CD4-positive, alpha-beta memory T cell (primary cell): ENCODE results near the gene STAT2. TPM values are rescaled to one million over a fixed set of nuclear protein-coding genes. Genes with fewer than 3 reads are reported as not detected.
"Not testable (repeated sequence)": the region's sequence is repeated elsewhere in the genome, so short reads cannot be mapped to it uniquely, and the experiment has no call there.

Source experiments
- CTCF ChIA-PET: fragments of 350-600 bp; sonication (Branson Sonifier 250); formaldehyde crosslinking; loops from one replicate; lab custom pipeline; 2021; ENCODE audit warnings: inconsistent platforms; ENCODE audit not compliant: partially characterized antibody; lab: Charles Lee
- POLR2A ChIA-PET: fragments of 350-600 bp; sonication (Branson Sonifier 250); formaldehyde crosslinking; loops from one replicate; lab custom pipeline; 2021; ENCODE audit not compliant: partially characterized antibody; lab: Charles Lee
- DNase-seq, 5 donors: peaks; one replicate each; pipeline versions ENCODE4 v3.0.0 to v3.0.0-alpha.2; 2020 to 2022; ENCODE audit warnings: mixed read lengths in 1 of 5
- H3K27ac ChIP-seq: one replicate; pipeline ENCODE4 v1.7.0; 2013; ENCODE audit warnings: low read depth, low read length
- H3K27me3 ChIP-seq: 2 replicates; pipeline ENCODE4 v1.7.0; 2013; ENCODE audit warnings: mild to moderate bottlenecking, low read length, moderate library complexity; ENCODE audit not compliant: insufficient read depth
- H3K36me3 ChIP-seq: 2 replicates; pipeline ENCODE4 v1.7.0; 2013; ENCODE audit warnings: mild to moderate bottlenecking, low read length, moderate library complexity; ENCODE audit not compliant: insufficient read depth
- H3K4me1 ChIP-seq: 2 replicates; pipeline ENCODE4 v1.7.0; 2013; ENCODE audit warnings: mild to moderate bottlenecking, low read length, moderate library complexity; ENCODE audit not compliant: insufficient read depth
- H3K4me3 ChIP-seq, 2 donors: one replicate each; pipeline ENCODE4 v1.7.0; 2013; ENCODE audit warnings: low read length in 2 of 2, mild to moderate bottlenecking in 1 of 2
- H3K9me3 ChIP-seq, 2 donors: one replicate each; pipeline ENCODE4 v1.7.0; 2013; ENCODE audit warnings: low read length in 2 of 2, control low read depth in 1 of 2; ENCODE audit not compliant: control insufficient read depth in 1 of 2
- H3K27ac Mint-ChIP-seq, 7 donors: one replicate each; pipeline ENCODE4 v1.8.0; 2020 to 2021; ENCODE audit warnings: mixed read lengths in 7 of 7, mild to moderate bottlenecking in 6 of 7, inconsistent platforms in 3 of 7, moderate library complexity in 3 of 7
- H3K27me3 Mint-ChIP-seq, 2 donors: one replicate each; pipeline ENCODE4 v1.8.0; 2020 to 2021; ENCODE audit warnings: mixed read lengths in 2 of 2
- H3K36me3 Mint-ChIP-seq, 2 donors: one replicate each; pipeline ENCODE4 v1.8.0; 2020 to 2021; ENCODE audit warnings: mixed read lengths in 2 of 2, inconsistent platforms in 1 of 2, mild to moderate bottlenecking in 1 of 2
- H3K4me1 Mint-ChIP-seq, 4 donors: one replicate each; pipeline ENCODE4 v1.8.0; 2020 to 2021; ENCODE audit warnings: mixed read lengths in 4 of 4, mild to moderate bottlenecking in 1 of 4
- H3K4me3 Mint-ChIP-seq, 8 donors: one replicate each; pipeline ENCODE4 v1.8.0; 2020 to 2021; ENCODE audit warnings: mixed read lengths in 8 of 8, mild to moderate bottlenecking in 7 of 8, moderate library complexity in 6 of 8, inconsistent platforms in 3 of 8
- H3K9me3 Mint-ChIP-seq, 8 donors: one replicate each; pipeline ENCODE4 v1.8.0; 2020 to 2021; ENCODE audit warnings: mixed read lengths in 8 of 8, mild to moderate bottlenecking in 5 of 8, inconsistent platforms in 3 of 8, moderate library complexity in 1 of 8
- intact Hi-C: fragments of 100-400 bp; cut with micrococcal nuclease; formaldehyde crosslinking; loops from one replicate; pipeline ENCODE4 v1.15.1; 2023
- polyA plus RNA-seq, 2 donors: library from polyadenylated mRNA; unstranded; fragments of 300-500 nt; fragmentation: Illumina TruSeq; gene quantifications; one replicate each; pipeline ENCODE4 v1.2.3, GENCODE V29; 2021
- total RNA-seq, 2 experiments: library from RNA; stranded (reverse); gene quantifications; one replicate each; pipeline ENCODE4 v1.2.3, GENCODE V29; 2021

STAT2 gene
- total and polyA plus RNA-seq, 4 experiments from 2014 or later, result 74.4 to 193 (median 136) TPM

DNA sequence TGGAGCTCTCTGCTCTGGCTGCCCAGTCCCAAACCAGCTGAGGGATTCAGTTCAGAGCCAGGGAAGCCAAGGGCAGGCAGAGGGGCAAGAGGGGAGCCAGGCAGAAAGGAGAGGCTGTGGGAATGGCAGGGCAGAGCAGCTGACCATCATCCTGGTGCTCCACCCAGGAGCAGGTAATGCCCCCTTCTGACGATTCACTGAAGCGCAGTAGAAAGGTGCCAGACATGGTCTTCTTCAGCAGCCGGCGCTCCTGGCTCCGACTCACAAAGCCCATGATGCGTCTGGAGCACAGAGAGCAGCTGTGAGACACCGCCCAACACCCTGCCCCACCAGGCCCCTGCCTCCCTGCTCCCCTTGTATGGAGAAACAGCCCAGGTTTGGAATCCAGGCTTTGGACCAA is 13.2 kb downstream of the STAT2 start:
- peak overlapping the region in 4 of 7 donors; percentile 30 to 79 (median 49) for H3K27ac Mint-ChIP-seq
- Histone ChIP-seq H3K4me3 (no peak overlapping the region), H3K4me1 (no peaks in the 10 kb centered on the region), H3K36me3 (peaks cover 63% of the 10 kb centered on the region), H3K27me3 (no peaks in the 10 kb centered on the region), H3K27ac (no peak overlapping the region), H3K9me3 (no peaks in the 10 kb centered on the region)
- ChIA-PET CTCF (interaction anchor here (0.9 to 3.1 kb wide), 4 partner anchors 8 to 102 kb away, joined by 3 to 11 read pairs (median 6); partner anchors contain the start of genes CNPY2, IL23A and STAT2), POLR2A (interaction anchor here (0.6 to 1.2 kb wide), 2 partner anchors 11 to 12 kb away, joined by 3 read pairs; no protein-coding TSS in a partner anchor)
- peak in 1 of 5 donors; percentile 18 for DNase-seq
- no peaks in the 10 kb centered on the region for H3K27me3 Mint-ChIP-seq
- peaks cover 0 to 1% (median 0%) of the 10 kb centered on the region in 8 donors for H3K9me3 Mint-ChIP-seq
- H3K4me1 Mint-ChIP-seq, result peaks cover 0 to 6% (median 2%) of the 10 kb centered on the region in 4 donors
- intact Hi-C loops, result no loop called here
- peaks cover 49 to 75% of the 10 kb centered on the region in 2 donors for H3K36me3 Mint-ChIP-seq
- no peak overlapping the region for H3K4me3 Mint-ChIP-seq

DNA sequence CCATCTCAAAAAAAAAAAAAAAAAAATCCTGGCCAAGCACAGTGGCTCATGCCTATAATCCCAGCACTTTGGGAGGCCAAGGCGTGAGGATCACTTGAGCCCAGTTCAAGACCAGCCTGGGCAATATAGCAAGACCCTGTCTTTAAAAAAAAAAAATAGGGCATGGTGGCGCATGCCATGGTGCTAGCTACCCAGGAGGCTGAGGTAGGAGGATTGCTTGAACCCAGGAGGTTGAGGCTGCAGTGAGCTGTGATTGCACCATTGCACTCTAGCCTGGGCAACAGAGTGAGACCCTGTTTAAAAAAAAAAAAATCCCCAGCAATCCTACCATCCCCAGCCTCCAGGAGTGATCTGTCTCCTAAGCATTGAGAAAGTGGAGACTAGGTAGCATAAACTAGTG is 17.6 kb downstream of the STAT2 start:
- Histone ChIP-seq H3K36me3 (peaks cover 29% of the 10 kb centered on the region), H3K4me1 (peaks cover 41% of the 10 kb centered on the region)
- H3K9me3 ChIP-seq, intact Hi-C loops, H3K4me3 ChIP-seq, H3K27me3 ChIP-seq, H3K27me3 Mint-ChIP-seq, H3K9me3 Mint-ChIP-seq, H3K4me3 Mint-ChIP-seq, DNase-seq, H3K27ac ChIP-seq: not testable (repeated sequence)
- peaks cover 30 to 54% of the 10 kb centered on the region in 2 donors for H3K36me3 Mint-ChIP-seq
- H3K4me1 Mint-ChIP-seq, result peaks cover 21 to 46% (median 33%) of the 10 kb centered on the region in 4 donors
- H3K27ac Mint-ChIP-seq, result peak overlapping the region in 6 of 7 donors; percentile 13 to 89 (median 74)
- POLR2A ChIA-PET, result interaction anchor here (0.5 to 14.4 kb wide), 6 partner anchors 9 to 571 kb away, joined by 3 to 264 read pairs (median 6); partner anchors contain the start of genes APOF, PAN2, STAT2 and TIMELESS
- CTCF ChIA-PET, result interaction anchor here (0.8 to 2.0 kb wide), 2 partner anchors 9 to 17 kb away, joined by 4 to 6 read pairs; partner anchors contain the start of gene STAT2

DNA sequence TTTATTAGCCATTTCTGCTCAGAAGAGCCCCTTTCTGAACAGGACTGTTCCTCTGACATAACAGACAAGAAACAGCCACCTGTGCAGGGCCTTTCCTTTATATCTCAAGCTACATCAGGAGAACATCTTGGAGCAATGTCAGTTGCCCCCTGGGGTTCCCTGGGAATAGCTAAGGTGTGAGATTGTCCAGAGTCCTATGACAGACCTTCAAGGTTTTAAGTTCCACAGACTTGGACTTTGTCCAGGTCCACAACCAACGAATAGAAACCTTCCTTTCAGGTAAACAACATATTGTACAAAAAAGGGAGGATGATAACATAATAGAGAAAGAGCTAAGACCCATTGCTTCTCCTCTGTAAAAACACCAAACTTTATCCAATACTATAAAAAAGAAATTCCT is 18.3 kb downstream of the STAT2 start:
- Histone ChIP-seq H3K9me3 (no peaks in the 10 kb centered on the region), H3K27me3 (no peaks in the 10 kb centered on the region), H3K4me1 (peaks cover 42% of the 10 kb centered on the region), H3K4me3 (no peak overlapping the region), H3K36me3 (peaks cover 26% of the 10 kb centered on the region), H3K27ac (peak overlapping the region; percentile 29)
- intact Hi-C loops, result no loop called here
- H3K4me3 Mint-ChIP-seq, result peak overlapping the region in 1 of 8 donors; percentile 35
- ChIA-PET CTCF (interaction anchor here (0.8 to 2.0 kb wide), 4 partner anchors 10 to 26 kb away, joined by 3 to 6 read pairs (median 4); partner anchors contain the start of genes CNPY2 and STAT2), POLR2A (interaction anchor here (0.5 to 14.4 kb wide), 9 partner anchors 8 to 571 kb away, joined by 3 to 264 read pairs (median 3); partner anchors contain the start of genes APOF, CNPY2, PAN2 and STAT2)
- peaks cover 0 to 1% (median 0%) of the 10 kb centered on the region in 8 donors for H3K9me3 Mint-ChIP-seq
- DNase-seq, result no peak
- peak overlapping the region; percentile 39 to 96 (median 79) for H3K27ac Mint-ChIP-seq
- no peaks in the 10 kb centered on the region for H3K27me3 Mint-ChIP-seq
- peaks cover 21 to 51% (median 33%) of the 10 kb centered on the region in 4 donors for H3K4me1 Mint-ChIP-seq
- H3K36me3 Mint-ChIP-seq, result peaks cover 30 to 49% of the 10 kb centered on the region in 2 donors

GRCh38 chr12:56339158-56339422 is 20.8 kb downstream of the STAT2 start:
- Histone ChIP-seq H3K27me3 (no peaks in the 10 kb centered on the region), H3K27ac (peak overlapping the region; percentile 89), H3K4me3 (peak overlapping the region; percentile 65 to 90), H3K36me3 (peaks cover 15% of the 10 kb centered on the region), H3K4me1 (peaks cover 50% of the 10 kb centered on the region), H3K9me3 (no peaks in the 10 kb centered on the region)
- peak overlapping the region; percentile 88 to 100 (median 96) for H3K4me3 Mint-ChIP-seq
- no peaks in the 10 kb centered on the region for H3K27me3 Mint-ChIP-seq
- H3K4me1 Mint-ChIP-seq, result peaks cover 23 to 64% (median 35%) of the 10 kb centered on the region in 4 donors
- H3K27ac Mint-ChIP-seq, result peak overlapping the region; percentile 87 to 100 (median 99)
- peaks cover 0 to 2% (median 0%) of the 10 kb centered on the region in 8 donors for H3K9me3 Mint-ChIP-seq
- intact Hi-C loops, result no loop called here
- ChIA-PET CTCF (interaction anchor here (1.3 to 3.4 kb wide), 7 partner anchors 9 to 297 kb away, joined by 3 to 35 read pairs (median 10); partner anchors contain the start of genes CNPY2 and STAT2), POLR2A (interaction anchor here (0.5 to 14.4 kb wide), 23 partner anchors 10 to 773 kb away, joined by 3 to 264 read pairs (median 7); partner anchors contain the start of genes ANKRD52, APOF, CNPY2 and COQ10A)
- H3K36me3 Mint-ChIP-seq, result peaks cover 19 to 38% of the 10 kb centered on the region in 2 donors
- no peak for DNase-seq

DNA sequence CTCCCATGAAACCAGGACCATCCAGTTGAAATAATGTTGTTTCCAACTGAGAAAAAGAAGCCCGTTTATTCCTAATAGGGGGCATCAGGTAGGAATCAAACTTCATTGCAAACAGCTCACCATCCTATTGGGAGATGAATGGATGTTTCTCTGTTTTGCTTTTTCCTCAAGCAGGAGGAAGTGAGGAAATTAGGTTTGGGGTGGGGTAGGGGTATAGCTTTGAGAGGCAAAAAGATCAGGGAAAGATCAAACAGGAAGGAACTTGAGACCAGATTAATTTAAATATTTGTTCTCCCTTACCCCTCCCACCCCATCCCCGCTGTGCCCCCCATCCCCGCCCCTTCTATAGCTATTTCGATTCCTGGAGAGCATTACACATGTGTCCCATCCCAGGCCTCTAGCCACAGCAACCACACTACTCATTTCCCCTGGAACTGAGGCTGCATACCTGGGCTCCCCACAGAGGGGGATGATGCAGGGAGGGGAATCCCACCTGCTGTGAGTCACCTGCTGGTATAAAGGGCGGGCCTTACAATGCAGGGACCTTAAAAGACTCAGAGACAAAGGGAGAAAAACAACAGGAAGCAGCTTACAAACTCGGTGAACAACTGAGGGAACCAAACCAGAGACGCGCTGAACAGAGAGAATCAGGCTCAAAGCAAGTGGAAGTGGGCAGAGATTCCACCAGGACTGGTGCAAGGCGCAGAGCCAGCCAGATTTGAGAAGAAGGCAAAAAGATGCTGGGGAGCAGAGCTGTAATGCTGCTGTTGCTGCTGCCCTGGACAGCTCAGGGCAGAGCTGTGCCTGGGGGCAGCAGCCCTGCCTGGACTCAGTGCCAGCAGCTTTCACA is 21.4 kb downstream of the STAT2 start, which contains the start of gene IL23A:
IL23A (plus strand) TSS at position 577 of the 850 bp plus-strand sequence; CDS start at position 738, 161 bp downstream.
- peaks cover 24 to 69% (median 38%) of the 10 kb centered on the region in 4 donors for H3K4me1 Mint-ChIP-seq
- no peaks in the 10 kb centered on the region for H3K9me3 ChIP-seq

DNA sequence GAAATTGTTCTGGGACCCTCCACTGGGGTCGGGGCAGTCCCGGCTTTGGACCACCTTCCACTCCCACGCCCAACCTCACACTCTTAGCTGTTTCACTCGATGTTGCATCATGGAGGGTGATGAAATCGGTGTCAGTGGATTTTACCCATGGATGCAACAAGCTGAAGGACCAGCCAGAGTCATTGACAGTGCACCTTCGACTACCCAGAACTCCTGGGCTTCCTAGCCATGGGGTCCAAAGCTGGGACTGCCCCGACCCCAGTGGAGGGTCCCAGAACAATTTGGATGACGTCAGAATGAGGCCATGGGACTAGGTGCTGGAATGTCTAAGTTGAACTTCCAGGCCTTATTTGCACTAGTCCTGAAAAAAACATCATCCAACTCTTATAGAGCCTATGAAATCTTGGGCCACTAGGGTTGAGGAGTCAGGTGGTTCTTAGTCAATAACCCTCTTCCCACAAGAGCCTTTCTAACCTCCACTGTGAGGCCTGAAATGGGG is 22.1 kb downstream of the STAT2 start:
- ChIA-PET POLR2A (interaction anchor here (0.8 to 14.4 kb wide), 23 partner anchors 9 to 774 kb away, joined by 3 to 264 read pairs (median 7); partner anchors contain the start of genes ANKRD52, APOF, CNPY2 and COQ10A), CTCF (interaction anchor here (1.5 to 3.4 kb wide), 7 partner anchors 10 to 219 kb away, joined by 4 to 35 read pairs (median 10); partner anchors contain the start of genes CNPY2, STAT2 and ZC3H10)
- H3K9me3 ChIP-seq, result no peaks in the 10 kb centered on the region
- peaks cover 2% of the 10 kb centered on the region for H3K36me3 ChIP-seq
- no peak overlapping the region for H3K4me3 ChIP-seq
- peak overlapping the region; percentile 89 for H3K27ac ChIP-seq
- peak overlapping the region; percentile 87 to 100 (median 99) for H3K27ac Mint-ChIP-seq
- intact Hi-C loops, result loop anchor here (1.0 kb wide), 4 partner anchors 22 to 111 kb away; partner anchors contain the start of genes CS, STAT2 and TIMELESS
- H3K4me1 ChIP-seq, result peaks cover 57% of the 10 kb centered on the region
- H3K27me3 Mint-ChIP-seq, result peaks cover 0 to 2% of the 10 kb centered on the region in 2 donors
- DNase-seq, result no peak
- peaks cover 28 to 72% (median 44%) of the 10 kb centered on the region in 4 donors for H3K4me1 Mint-ChIP-seq
- H3K9me3 Mint-ChIP-seq, result peaks cover 0 to 3% (median 0%) of the 10 kb centered on the region in 8 donors
- H3K36me3 Mint-ChIP-seq, result peaks cover 7 to 32% of the 10 kb centered on the region in 2 donors
- peak overlapping the region in 6 of 8 donors; percentile 39 to 100 (median 97) for H3K4me3 Mint-ChIP-seq
- no peaks in the 10 kb centered on the region for H3K27me3 ChIP-seq

More for the DNA sequence above, 21.4 kb downstream of the STAT2 start, which contains the start of gene IL23A:
- peaks cover 50% of the 10 kb centered on the region for H3K4me1 ChIP-seq
- H3K9me3 Mint-ChIP-seq, result peaks cover 0 to 5% (median 0%) of the 10 kb centered on the region in 8 donors
- peak; percentile 80 to 98 (median 84) for DNase-seq
- peak within 1 kb of the TSS; percentile 89 for H3K27ac ChIP-seq
- ChIA-PET POLR2A (interaction anchor here (0.8 to 14.4 kb wide), 25 partner anchors 10 to 774 kb away, joined by 3 to 264 read pairs (median 7); partner anchors contain the start of genes ANKRD52, APOF, CNPY2 and COQ10A), CTCF (interaction anchor here (1.3 to 3.4 kb wide), 8 partner anchors 10 to 298 kb away, joined by 3 to 35 read pairs (median 10); partner anchors contain the start of genes CNPY2, STAT2 and ZC3H10)
- H3K4me3 ChIP-seq, result peak within 1 kb of the TSS; percentile 65 to 90
- peaks cover 0 to 2% of the 10 kb centered on the region in 2 donors for H3K27me3 Mint-ChIP-seq
- intact Hi-C loops, result loop anchor here (1.0 kb wide), 4 partner anchors 22 to 111 kb away; partner anchors contain the start of genes CS, STAT2 and TIMELESS
- H3K36me3 Mint-ChIP-seq, result peaks cover 13 to 38% of the 10 kb centered on the region in 2 donors
- H3K4me3 Mint-ChIP-seq, result peak within 1 kb of the TSS; percentile 88 to 100 (median 96)
- H3K36me3 ChIP-seq, result peaks cover 10% of the 10 kb centered on the region
- H3K27ac Mint-ChIP-seq, result peak within 1 kb of the TSS; percentile 87 to 100 (median 99)
- H3K27me3 ChIP-seq, result no peaks in the 10 kb centered on the region
